ENCODE measurements around the gene ANKDD1B.

DNA sequence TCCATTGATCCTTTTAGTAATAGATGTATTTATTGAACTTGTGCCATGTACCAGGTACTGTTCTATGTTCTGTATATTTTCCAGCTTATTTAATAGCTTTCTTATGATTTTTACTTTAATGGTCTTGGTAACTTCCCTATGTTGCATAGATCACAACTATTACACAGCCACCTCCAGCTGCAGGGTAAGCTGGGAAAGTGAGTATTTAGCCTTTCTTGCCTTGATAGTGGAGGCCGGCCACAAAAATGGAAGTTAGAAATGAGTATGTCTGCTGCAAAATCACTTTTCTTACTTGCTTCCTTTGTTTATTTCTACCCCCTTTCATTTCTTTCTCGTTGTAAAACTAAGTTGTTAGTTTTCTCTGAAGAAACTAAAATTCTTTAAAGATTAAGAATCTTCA lies 43.1 kb upstream of the ANKDD1B start:
- no peak for TF ChIP-seq EZH2 (IDR thresholded peaks at IDR 0.05; ENCODE audit: low read length, missing control alignments)
- TF ChIP-seq, protein P1, sequence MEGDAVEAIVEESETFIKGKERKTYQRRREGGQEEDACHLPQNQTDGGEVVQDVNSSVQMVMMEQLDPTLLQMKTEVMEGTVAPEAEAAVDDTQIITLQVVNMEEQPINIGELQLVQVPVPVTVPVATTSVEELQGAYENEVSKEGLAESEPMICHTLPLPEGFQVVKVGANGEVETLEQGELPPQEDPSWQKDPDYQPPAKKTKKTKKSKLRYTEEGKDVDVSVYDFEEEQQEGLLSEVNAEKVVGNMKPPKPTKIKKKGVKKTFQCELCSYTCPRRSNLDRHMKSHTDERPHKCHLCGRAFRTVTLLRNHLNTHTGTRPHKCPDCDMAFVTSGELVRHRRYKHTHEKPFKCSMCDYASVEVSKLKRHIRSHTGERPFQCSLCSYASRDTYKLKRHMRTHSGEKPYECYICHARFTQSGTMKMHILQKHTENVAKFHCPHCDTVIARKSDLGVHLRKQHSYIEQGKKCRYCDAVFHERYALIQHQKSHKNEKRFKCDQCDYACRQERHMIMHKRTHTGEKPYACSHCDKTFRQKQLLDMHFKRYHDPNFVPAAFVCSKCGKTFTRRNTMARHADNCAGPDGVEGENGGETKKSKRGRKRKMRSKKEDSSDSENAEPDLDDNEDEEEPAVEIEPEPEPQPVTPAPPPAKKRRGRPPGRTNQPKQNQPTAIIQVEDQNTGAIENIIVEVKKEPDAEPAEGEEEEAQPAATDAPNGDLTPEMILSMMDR (conservative IDR thresholded peaks at IDR 0.05 in 1 of 2, IDR thresholded peaks at IDR 0.05 in 1 of 2; ENCODE audit: low read depth in 1 of 2, low read length in 2 of 2), result no peak

Measured in fibroblast of lung (primary cell).